Neural crest cell (in vitro differentiated cells): ENCODE results near the gene CSRP2. TPM values are rescaled to one million over a fixed set of nuclear protein-coding genes. Genes with fewer than 3 reads are reported as not detected.
A peak's percentile ranks its signal among the peaks of the same experiment; 100 is the strongest.

Source experiments
- DNase-seq: peaks from one replicate; pipeline ENCODE4 v3.0.0; 2021; ENCODE audit warnings: low read depth, mixed read lengths, low spot score
- H3K27ac Mint-ChIP-seq: one replicate; pipeline ENCODE4 v1.8.0; 2021; ENCODE audit warnings: mild to moderate bottlenecking, mixed read lengths; ENCODE audit not compliant: unreplicated experiment
- H3K27me3 Mint-ChIP-seq: 2 replicates; pipeline ENCODE4 v1.8.0; 2021; ENCODE audit warnings: low read depth, mild to moderate bottlenecking, mixed read lengths
- H3K36me3 Mint-ChIP-seq: 2 replicates; pipeline ENCODE4 v1.8.0; 2021; ENCODE audit warnings: low read depth, mild to moderate bottlenecking, mixed read lengths
- H3K4me1 Mint-ChIP-seq: 2 replicates; pipeline ENCODE4 v1.8.0; 2021; ENCODE audit warnings: mixed read lengths
- H3K4me3 Mint-ChIP-seq: one replicate; pipeline ENCODE4 v1.8.0; 2021; ENCODE audit warnings: mild to moderate bottlenecking, mixed read lengths
- H3K9me3 Mint-ChIP-seq: 2 replicates; pipeline ENCODE4 v1.8.0; 2021; ENCODE audit warnings: mixed read lengths
- CTCF ChIP-seq: fragments of 200-600 bp; sonication (generic); conservative IDR thresholded peaks from 2 replicates; pipeline ENCODE4 v1.5.0; 2021; ENCODE audit warnings: antibody characterized with exemption, mild to moderate bottlenecking
- total RNA-seq: library from RNA; stranded (reverse); gene quantifications from 2 replicates; pipeline ENCODE4 v1.2.1, GENCODE V29; 2021

Gene CSRP2
- total RNA-seq, 1 donor from 2014 or later = 80.8 TPM

GRCh38 chr12:76836633-76837032 lies 42.2 kb downstream of the CSRP2 start:
- H3K27me3 Mint-ChIP-seq = no peaks in the 10 kb centered on the region

GRCh38 chr12:76830436-76830835 lies 48.4 kb downstream of the CSRP2 start:
- Mint-ChIP-seq H3K27me3 (no peaks in the 10 kb centered on the region), H3K4me3 (no peak overlapping the region), H3K9me3 (no peaks in the 10 kb centered on the region), H3K27ac (no peak overlapping the region), H3K4me1 (no peaks in the 10 kb centered on the region), H3K36me3 (peaks cover 17% of the 10 kb centered on the region)
- no peak for TF ChIP-seq CTCF
- no peak for DNase-seq

More at GRCh38 chr12:76836633-76837032, 42.2 kb downstream of the CSRP2 start:
- Mint-ChIP-seq H3K27ac (no peak overlapping the region), H3K36me3 (peaks cover 10% of the 10 kb centered on the region), H3K9me3 (no peaks in the 10 kb centered on the region), H3K4me3 (no peak overlapping the region), H3K4me1 (no peaks in the 10 kb centered on the region)
- no peak for TF ChIP-seq CTCF
- DNase-seq = no peak

GRCh38 chr12:76820888-76821482 lies 57.8 kb downstream of the CSRP2 start:
- H3K36me3 Mint-ChIP-seq = no peaks in the 10 kb centered on the region
- TF ChIP-seq CTCF = peak; percentile 69
- H3K4me3 Mint-ChIP-seq = no peak overlapping the region
- H3K9me3 Mint-ChIP-seq = no peaks in the 10 kb centered on the region
- H3K27me3 Mint-ChIP-seq = no peaks in the 10 kb centered on the region
- peak; percentile 7 for DNase-seq
- H3K27ac Mint-ChIP-seq = no peak overlapping the region
- no peaks in the 10 kb centered on the region for H3K4me1 Mint-ChIP-seq

GRCh38 chr12:76813972-76814371 lies 64.8 kb downstream of the CSRP2 start:
- Mint-ChIP-seq H3K9me3 (no peaks in the 10 kb centered on the region), H3K27me3 (no peaks in the 10 kb centered on the region), H3K4me1 (peaks cover 5% of the 10 kb centered on the region), H3K36me3 (peaks cover 3% of the 10 kb centered on the region), H3K4me3 (no peak overlapping the region), H3K27ac (no peak overlapping the region)
- TF ChIP-seq CTCF = no peak
- no peak for DNase-seq

- no peak for TF ChIP-seq CTCF
- peaks cover 5% of the 10 kb centered on the region for H3K4me1 Mint-ChIP-seq
Measured at GRCh38 chr12:76813265-76813664, 65.6 kb downstream of the CSRP2 start.

More at GRCh38 chr12:76813265-76813664, 65.6 kb downstream of the CSRP2 start:
- peaks cover 3% of the 10 kb centered on the region for H3K36me3 Mint-ChIP-seq
- no peak overlapping the region for H3K27ac Mint-ChIP-seq
- H3K4me3 Mint-ChIP-seq = no peak overlapping the region
- H3K27me3 Mint-ChIP-seq = no peaks in the 10 kb centered on the region
- no peaks in the 10 kb centered on the region for H3K9me3 Mint-ChIP-seq
- DNase-seq = no peak
